ENCODE measurements around the gene RASAL2. TPM values are rescaled to one million over a fixed set of nuclear protein-coding genes. Genes with fewer than 3 reads are reported as not detected.

The RASAL2 gene
- total RNA-seq, 2 donors from 2014 or later, result not detected

Other genes with a start within 250 kb of the RASAL2 start
- not detected for gene SEC16B, start 124.0 kb upstream of the RASAL2 start, total RNA-seq

Measured in activated naive CD4-positive, alpha-beta T cell treated with anti-CD3 and anti-CD28 coated beads, Interleukin-2, amount 50 U/mL, for 72 hours (primary cell).